ENCODE measurements around the gene MPP3. TPM values are rescaled to one million over a fixed set of nuclear protein-coding genes. Genes with fewer than 3 reads are reported as not detected.

Gene MPP3
- total RNA-seq, 1 donor from 2014 or later = 37.0 TPM

GRCh38 chr17:43754947-43755346, 78.0 kb downstream of the MPP3 start:
- intact Hi-C loops (cut with DNase I) = loop anchor here (5.0 kb wide), 1 partner anchor 178 kb away; no protein-coding TSS in a partner anchor
- peak overlapping the region in 1 of 2 donors; percentile 27 for H3K27ac ChIP-seq
- no peak for TF ChIP-seq CTCF (IDR thresholded peaks at IDR 0.05)
- H3K36me3 ChIP-seq = no peaks in the 10 kb centered on the region
- H3K9me3 ChIP-seq = no peaks in the 10 kb centered on the region
- H3K4me3 ChIP-seq = peak overlapping the region; percentile 32 to 47
- peaks cover 6 to 17% of the 10 kb centered on the region in 2 donors for H3K4me1 ChIP-seq
- no peaks in the 10 kb centered on the region for H3K27me3 ChIP-seq
- DNase-seq (ENCODE audit: low spot score in 2 of 2) = no peak

DNA sequence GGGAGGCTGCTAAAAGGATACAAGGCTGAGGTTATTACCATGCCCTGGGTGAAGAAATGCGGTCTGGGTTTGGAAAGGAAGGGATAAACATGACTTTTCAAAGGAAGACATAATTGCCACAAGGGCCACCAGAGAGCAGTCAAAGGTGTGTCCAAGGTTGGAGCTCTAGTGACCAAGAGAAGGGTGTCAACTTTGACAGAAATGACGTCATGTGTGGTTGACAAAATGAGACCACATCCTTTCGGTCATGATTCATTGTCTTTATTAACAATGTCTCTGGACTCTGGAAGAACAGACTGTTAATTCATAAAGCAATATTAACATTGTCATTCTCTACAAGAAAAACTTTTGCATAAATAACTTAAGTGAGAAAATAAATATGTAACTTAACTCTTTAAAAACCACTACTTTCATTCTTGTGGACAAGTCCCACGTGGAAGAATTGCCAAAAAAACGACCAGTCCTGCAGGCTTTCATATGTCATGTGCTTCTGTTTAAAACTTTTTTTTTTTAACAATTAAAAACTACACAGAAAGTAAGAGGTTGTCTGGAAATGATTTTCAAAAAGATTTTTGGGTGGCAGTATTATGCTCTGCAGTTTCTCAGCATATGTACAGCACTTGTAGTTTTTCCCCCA, 79.3 kb downstream of the MPP3 start:
- TF ChIP-seq CTCF (IDR thresholded peaks at IDR 0.05) = no peak
- Histone ChIP-seq H3K4me1 (peaks cover 6 to 13% of the 10 kb centered on the region in 2 donors), H3K27ac (no peak overlapping the region), H3K9me3 (no peaks in the 10 kb centered on the region), H3K36me3 (no peaks in the 10 kb centered on the region), H3K4me3 (no peak overlapping the region), H3K27me3 (no peaks in the 10 kb centered on the region)
- intact Hi-C loops (cut with DNase I) = no loop called here
- no peak for DNase-seq (ENCODE audit: low spot score in 2 of 2)

Other genes with a start within 250 kb of the MPP3 start
- 17.8 TPM for gene MEOX1, start 171.2 kb downstream of the MPP3 start, total RNA-seq
- 15.1 TPM for gene SOST, start 74.4 kb downstream of the MPP3 start, total RNA-seq
- 70.5 TPM for gene DUSP3, start 54.2 kb downstream of the MPP3 start, total RNA-seq
- not detected for gene CFAP97D1, start 52.7 kb downstream of the MPP3 start, total RNA-seq
- gene CD300LG, start 14.0 kb upstream of the MPP3 start, total RNA-seq = 45.9 TPM
- gene MPP2, start 74.4 kb upstream of the MPP3 start, total RNA-seq = 16.7 TPM
- not detected for gene PPY, start 109.3 kb upstream of the MPP3 start, total RNA-seq
- gene PYY, start 120.8 kb upstream of the MPP3 start, total RNA-seq = not detected
- gene NAGS, start 171.5 kb upstream of the MPP3 start, total RNA-seq = 48.2 TPM
- 11.0 TPM for gene TMEM101, start 181.8 kb upstream of the MPP3 start, total RNA-seq
- gene LSM12, start 233.5 kb upstream of the MPP3 start, total RNA-seq = 12.5 TPM
- 111 TPM for gene G6PC3, start 237.6 kb upstream of the MPP3 start, total RNA-seq

Data from ascending aorta (tissue), 2 donors.